Heart left ventricle (tissue), 16 donors: ENCODE measurements around the gene CENPS. TPM values are rescaled to one million over a fixed set of nuclear protein-coding genes. Genes with fewer than 3 reads are reported as not detected.
"Not testable (repeated sequence)": the region's sequence is repeated elsewhere in the genome, so short reads cannot be mapped to it uniquely, and the experiment has no call there.

Source experiments
- ATAC-seq, 4 donors: fragments of 200-7000 bp; cut with Tn5 transposase; one replicate each; pipeline ENCODE4 v1.9.1; 2020 to 2022; ENCODE audit warnings: moderate library complexity in 4 of 4, mild to moderate bottlenecking in 3 of 4, moderate number of reproducible peaks in 1 of 4
- DNase-seq, 5 donors: peaks; one replicate each; pipeline ENCODE4 v3.0.0-alpha.2; 2020
- H3K27ac ChIP-seq, 12 donors: fragments of 200-600 bp; sonication (generic) in 4 of 12; one replicate each; pipeline versions ENCODE4 v1.5.0 to v1.8.0; 2016 to 2022; ENCODE audit warnings: mild to moderate bottlenecking in 2 of 12
- H3K27me3 ChIP-seq, 9 donors: fragments of 200-600 bp; sonication (generic) in 2 of 9; one replicate each; pipeline versions ENCODE4 v1.5.1 to v1.8.0; 2016 to 2022; ENCODE audit warnings: mild to moderate bottlenecking in 3 of 9
- H3K36me3 ChIP-seq, 9 donors: fragments of 200-600 bp; sonication (generic) in 2 of 9; one replicate each; pipeline versions ENCODE4 v1.5.0 to v1.8.0; 2018 to 2022; ENCODE audit warnings: mild to moderate bottlenecking in 2 of 9
- H3K4me1 ChIP-seq, 12 donors: fragments of 200-600 bp; sonication (generic) in 4 of 12; one replicate each; pipeline versions ENCODE4 v1.5.0 to v1.8.0; 2016 to 2022; ENCODE audit warnings: mild to moderate bottlenecking in 3 of 12
- H3K4me3 ChIP-seq, 12 donors: fragments of 200-600 bp; sonication (generic) in 4 of 12; one replicate each; pipeline versions ENCODE4 v1.5.0 to v1.8.0; 2017 to 2022; ENCODE audit warnings: mild to moderate bottlenecking in 9 of 12, moderate library complexity in 4 of 12
- H3K9me3 ChIP-seq, 12 donors: fragments of 200-600 bp; sonication (generic) in 4 of 12; one replicate each; pipeline versions ENCODE4 v1.5.0 to v1.8.0; 2016 to 2022; ENCODE audit warnings: mild to moderate bottlenecking in 1 of 12
- POLR2A ChIP-seq, 2 donors: fragments of 450-650 bp; IDR thresholded peaks; one replicate each; pipeline ENCODE4 v1.6.1; 2017; ENCODE audit warnings: antibody characterized with exemption in 2 of 2, mild to moderate bottlenecking in 2 of 2, moderate library complexity in 2 of 2
- WGBS, 4 donors: extraction: QIAGEN DNeasy Blood & Tissue Kit in 2 of 4; methylation state at CpG; one replicate each; pipeline versions ENCODE4 v1.1.5 to v1.1.7; 2013 to 2018; 5-methylcytosine and 5-hydroxymethylcytosine counted together
- intact Hi-C, 10 donors: fragments of 100-400 bp; cut with DNase I; formaldehyde crosslinking; loops; one replicate each; pipeline versions ENCODE4 v1.11.1 to v1.14.2; 2022
- polyA plus RNA-seq, 2 donors: library from polyadenylated mRNA; stranded (reverse); fragments of 200-250 nt; gene quantifications; one replicate each; pipeline ENCODE4 v1.2.3, GENCODE V29; 2013
- total RNA-seq, 9 donors: library from RNA; depleted of rRNA in 2 of 9; stranded (reverse); fragments of >200 nt in 2 of 9; fragmentation: NEBNext Ultra II Directional in 3 of 9; extraction: Animal tissue kit (Norgen Biotek cat#: 25700) in 3 of 9; gene quantifications; one replicate each; pipeline versions ENCODE4 v1.1.0 to v1.2.4, GENCODE V29; 2016 to 2023
- TF ChIP-seq, protein P1 (sequence below), 12 donors: fragments of 200-600 bp; sonication (generic) in 4 of 12; IDR thresholded peaks; one replicate each; pipeline versions ENCODE4 v1.5.0 to v1.8.0; 2018 to 2022; ENCODE audit warnings: antibody characterized with exemption in 12 of 12, mild to moderate bottlenecking in 5 of 12
- donor health status: ischemic (EF 13 %, LVEDD 7.1; RV severe dilation, severe dysfunction).
- donor health status: healthy with polysubstance abuse.
- donor health status: DM: no; HTN: yes; CAD: no.
- donor health status: DM: no; HTN: no; CAD: no.
- donor health status: ischemic (EF 25% LVEDD 6.9; RV normal size, moderate dysfunction).
- donor health status: ischemic (EF 25% LVEDD 5.7; RV mildly dilated, moderate dysfunction).
- donor health status: healthy.
- donor health status: DM: yes; HTN: yes; CAD: no.
- donor health status: ischemic (EF 35%, LVEDD 5.7; RV mildly dilated, moderate dysfunction).
- donor health status: nonischemic (EF 11% LVEDD 7.7; RV severe dilation, severe dysfunction).
- donor health status: DM: yes; HTN: yes; CAD: no.
- donor health status: PGD.
- donor health status: ischemic (EF 29% LVEDD 5.4; RV normal size, mild dysfunction).
- donor health status: nonischemic (EF 23%, LVEDD 6.1; RV moderate dilation, normal function).

CENPS gene
- total and polyA plus RNA-seq, 11 donors, result 2.4 to 11.6 (median 8.2) TPM

DNA sequence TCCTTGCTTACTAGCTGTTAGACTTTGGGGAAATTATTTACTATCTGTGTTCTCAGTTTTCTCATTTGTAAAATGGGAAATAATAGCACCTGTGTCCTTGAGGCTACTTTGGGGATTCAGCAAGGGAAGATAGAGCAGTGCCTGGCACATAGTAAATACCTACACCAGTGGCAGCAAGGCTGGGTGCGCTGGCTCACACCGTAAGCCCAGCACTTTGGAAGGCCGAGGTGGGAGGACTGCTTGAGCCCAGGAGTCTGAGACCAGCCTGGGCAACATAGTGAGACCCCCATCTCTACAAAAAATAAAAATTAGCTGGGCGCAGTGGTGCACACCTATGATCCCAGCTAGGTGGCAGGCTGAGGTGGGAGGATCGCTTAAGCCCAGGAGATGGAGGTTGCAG is 8.6 kb upstream of the CENPS start:
- no peaks in the 10 kb centered on the region for H3K9me3 ChIP-seq
- ATAC-seq, result no peak
- 95 to 98% (median 97%) methylated on average over 2 to 5 of the region's 5 CpGs for WGBS, 4 donors
- H3K27ac ChIP-seq, result no peak overlapping the region
- no peaks in the 10 kb centered on the region for H3K27me3 ChIP-seq
- peaks cover 0 to 51% (median 45%) of the 10 kb centered on the region in 9 donors for H3K36me3 ChIP-seq
- TF ChIP-seq, protein P1, sequence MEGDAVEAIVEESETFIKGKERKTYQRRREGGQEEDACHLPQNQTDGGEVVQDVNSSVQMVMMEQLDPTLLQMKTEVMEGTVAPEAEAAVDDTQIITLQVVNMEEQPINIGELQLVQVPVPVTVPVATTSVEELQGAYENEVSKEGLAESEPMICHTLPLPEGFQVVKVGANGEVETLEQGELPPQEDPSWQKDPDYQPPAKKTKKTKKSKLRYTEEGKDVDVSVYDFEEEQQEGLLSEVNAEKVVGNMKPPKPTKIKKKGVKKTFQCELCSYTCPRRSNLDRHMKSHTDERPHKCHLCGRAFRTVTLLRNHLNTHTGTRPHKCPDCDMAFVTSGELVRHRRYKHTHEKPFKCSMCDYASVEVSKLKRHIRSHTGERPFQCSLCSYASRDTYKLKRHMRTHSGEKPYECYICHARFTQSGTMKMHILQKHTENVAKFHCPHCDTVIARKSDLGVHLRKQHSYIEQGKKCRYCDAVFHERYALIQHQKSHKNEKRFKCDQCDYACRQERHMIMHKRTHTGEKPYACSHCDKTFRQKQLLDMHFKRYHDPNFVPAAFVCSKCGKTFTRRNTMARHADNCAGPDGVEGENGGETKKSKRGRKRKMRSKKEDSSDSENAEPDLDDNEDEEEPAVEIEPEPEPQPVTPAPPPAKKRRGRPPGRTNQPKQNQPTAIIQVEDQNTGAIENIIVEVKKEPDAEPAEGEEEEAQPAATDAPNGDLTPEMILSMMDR (IDR thresholded peaks at IDR 0.05), result no peak
- TF ChIP-seq POLR2A (IDR thresholded peaks at IDR 0.05), result no peak
- no peak for DNase-seq
- intact Hi-C loops, result loop anchor here in 2 of 10 donors (10.0 kb wide), 2 partner anchors 477 to 797 kb away; partner anchors contain the start of genes LZIC (in 1 of the 2) and NMNAT1 (in 1 of the 2)
- no peaks in the 10 kb centered on the region for H3K4me1 ChIP-seq
- H3K4me3 ChIP-seq, result no peak overlapping the region

DNA sequence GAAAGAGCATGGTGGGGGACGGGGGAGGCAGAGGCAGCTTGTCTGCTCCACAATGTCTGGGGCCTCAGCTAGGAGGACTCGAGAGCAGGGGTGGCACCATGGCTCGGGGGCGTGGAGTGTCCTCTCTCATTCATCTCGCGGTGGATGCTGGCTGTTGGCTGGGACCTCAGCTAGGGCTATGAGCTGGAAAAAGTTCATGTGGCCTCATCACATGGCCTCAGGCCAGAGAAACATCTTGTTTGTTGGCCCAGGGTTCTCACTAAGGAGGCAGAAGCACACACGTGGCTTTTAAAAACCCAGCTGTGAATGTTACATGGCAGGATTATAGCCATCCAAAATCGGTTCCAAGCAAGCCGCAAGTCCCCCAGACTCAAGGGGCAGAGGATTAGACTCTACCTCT is 6.2 kb upstream of the CENPS start:
- Histone ChIP-seq H3K4me1 (peaks cover 0 to 6% (median 0%) of the 10 kb centered on the region in 12 donors), H3K27me3 (no peaks in the 10 kb centered on the region), H3K27ac (no peak overlapping the region), H3K36me3 (peaks cover 0 to 27% (median 22%) of the 10 kb centered on the region in 9 donors), H3K4me3 (no peak overlapping the region), H3K9me3 (no peaks in the 10 kb centered on the region)
- DNase-seq (peak in 2 of 5 donors; percentile 44 to 56), ATAC-seq (peak in 3 of 4 donors; percentile 33 to 48 (median 41))
- TF ChIP-seq POLR2A (IDR thresholded peaks at IDR 0.05), result no peak
- TF ChIP-seq, protein P1 (IDR thresholded peaks at IDR 0.05), result no peak
- intact Hi-C loops, result loop anchor here in 2 of 10 donors (10.0 kb wide), 2 partner anchors 479 to 799 kb away; partner anchors contain the start of genes LZIC (in 1 of the 2) and NMNAT1 (in 1 of the 2)
- 46 to 70% (median 62%) methylated on average over 4 to 9 of the region's 9 CpGs for WGBS, 4 donors

DNA sequence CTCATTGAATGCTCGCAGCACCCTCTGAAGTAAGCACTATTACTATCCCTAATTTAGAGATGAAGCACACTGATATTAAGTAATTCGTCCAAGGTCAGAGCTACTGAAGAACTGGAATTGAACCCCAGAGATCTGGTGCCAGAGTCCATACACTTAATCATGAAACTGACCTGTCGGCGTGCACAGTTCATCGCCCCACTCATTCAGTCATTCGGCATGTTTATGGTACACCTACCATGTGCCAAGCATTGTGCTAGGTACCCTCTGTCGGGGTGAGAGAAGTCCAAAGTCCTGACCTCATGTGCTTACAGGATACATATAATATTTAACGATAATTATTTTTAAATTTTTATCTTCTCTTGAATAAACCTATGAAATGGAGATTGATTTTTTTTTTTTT is 5.6 kb upstream of the CENPS start:
- ATAC-seq, result no peak
- Histone ChIP-seq H3K4me1 (peaks cover 0 to 9% (median 2%) of the 10 kb centered on the region in 12 donors), H3K9me3 (no peaks in the 10 kb centered on the region), H3K27me3 (no peaks in the 10 kb centered on the region), H3K27ac (no peak overlapping the region), H3K4me3 (no peak overlapping the region), H3K36me3 (peaks cover 0 to 20% (median 16%) of the 10 kb centered on the region in 9 donors)
- TF ChIP-seq POLR2A (IDR thresholded peaks at IDR 0.05), result no peak
- TF ChIP-seq, protein P1 (IDR thresholded peaks at IDR 0.05), result no peak
- no peak for DNase-seq
- intact Hi-C loops, result loop anchor here in 5 of 10 donors (5.0 to 10.0 kb wide), 5 partner anchors 47 to 800 kb away; partner anchors contain the start of genes LZIC (in 1 of the 5) and NMNAT1 (in 1 of the 5)
- 87 to 95% (median 87%) methylated on average over 8 of the region's 8 CpGs for WGBS, 4 donors

DNA sequence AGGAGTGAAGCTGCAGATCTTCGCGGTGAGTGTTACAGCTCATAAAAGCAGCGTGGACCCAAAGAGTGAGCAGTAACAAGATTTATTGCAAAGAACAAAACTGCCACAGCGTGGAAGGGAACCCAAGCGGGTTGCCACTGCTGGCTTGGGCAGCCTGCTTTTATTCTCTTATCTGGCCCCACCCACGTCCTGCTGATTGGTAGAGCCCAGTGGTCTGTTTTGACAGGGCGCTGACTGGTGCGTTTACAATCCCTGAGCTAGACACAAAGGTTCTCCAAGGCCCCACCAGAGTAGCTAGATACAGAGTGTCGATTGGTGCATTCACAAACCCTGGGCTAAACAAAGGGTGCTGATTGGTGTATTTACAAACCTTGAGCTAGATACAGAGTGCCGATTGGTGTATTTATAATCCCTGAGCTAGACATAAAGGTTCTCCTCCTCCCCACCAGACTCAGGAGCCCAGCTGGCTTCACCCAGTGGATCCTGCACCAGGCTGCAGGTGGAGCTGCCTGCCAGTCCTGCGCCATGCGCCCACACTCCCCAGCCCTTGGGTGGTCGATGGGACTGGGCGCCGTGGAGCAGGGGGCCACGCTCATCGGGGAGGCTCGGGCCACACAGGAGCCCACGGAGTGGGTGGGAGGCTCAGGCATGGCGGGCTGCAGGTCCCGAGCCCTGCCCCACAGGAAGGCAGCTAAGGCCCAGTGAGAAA is 4.3 kb upstream of the CENPS start:
- not testable (repeated sequence) for H3K4me3 ChIP-seq, H3K36me3 ChIP-seq, H3K27ac ChIP-seq, H3K27me3 ChIP-seq, ATAC-seq, H3K9me3 ChIP-seq, DNase-seq
- WGBS, 4 donors, result 84 to 90% (median 87%) methylated on average over 10 to 21 of the region's 21 CpGs
- intact Hi-C loops, result loop anchor here in 6 of 10 donors (2.0 to 10.0 kb wide), 6 partner anchors 49 to 801 kb away; partner anchors contain the start of genes LZIC (in 1 of the 6) and NMNAT1 (in 1 of the 6)
- H3K4me1 ChIP-seq, result peaks cover 0 to 17% (median 7%) of the 10 kb centered on the region in 12 donors

DNA sequence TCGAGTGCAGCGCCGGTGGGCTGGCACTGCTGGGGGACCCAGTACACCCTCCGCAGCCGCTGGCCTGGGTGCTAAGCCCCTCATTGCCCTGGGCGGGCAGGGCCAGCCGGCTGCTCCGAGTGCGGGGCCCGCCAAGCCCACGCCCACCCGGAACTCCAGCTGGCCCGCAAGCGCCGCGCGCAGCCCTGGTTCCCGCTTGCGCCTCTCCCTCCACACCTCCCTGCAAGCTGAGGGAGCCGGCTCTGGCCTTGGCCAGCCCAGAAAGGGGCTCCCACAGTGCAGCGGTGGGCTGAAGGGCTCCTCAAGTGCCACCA is 3.7 kb upstream of the CENPS start:
- DNase-seq, H3K9me3 ChIP-seq, H3K36me3 ChIP-seq, H3K4me3 ChIP-seq, H3K27me3 ChIP-seq, H3K27ac ChIP-seq, ATAC-seq: not testable (repeated sequence)
- peaks cover 0 to 22% (median 10%) of the 10 kb centered on the region in 12 donors for H3K4me1 ChIP-seq
- 93 to 100% (median 96%) methylated on average over 4 to 21 of the region's 21 CpGs for WGBS, 4 donors
- intact Hi-C loops, result loop anchor here in 6 of 10 donors (2.0 to 10.0 kb wide), 6 partner anchors 49 to 802 kb away; partner anchors contain the start of genes LZIC (in 1 of the 6) and NMNAT1 (in 1 of the 6)
